HepG2 (cell line): Measurements from ENCODE around the gene AUTS2. TPM values are rescaled to one million over a fixed set of nuclear protein-coding genes. Genes with fewer than 3 reads are reported as not detected.
A peak's percentile ranks its signal among the peaks of the same experiment; 100 is the strongest.

Experiments
- AGO2 ChIP-seq: fragments of 200-400 bp; formaldehyde crosslinking; optimal IDR thresholded peaks from 2 replicates; pipeline ENCODE3; 2017; ENCODE audit warnings: mild to moderate bottlenecking, low read depth, low read length, moderate library complexity
- RCOR2 ChIP-seq: IDR thresholded peaks from 2 replicates; pipeline ENCODE4 v1.6.1; 2016; ENCODE audit warnings: missing biosample characterization, missing genetic modification reagents
- RELA ChIP-seq: sonication (generic); formaldehyde crosslinking; IDR thresholded peaks from 2 replicates; pipeline ENCODE4 v1.4.0; 2020; ENCODE audit warnings: missing genetic modification reagents
- SALL1 ChIP-seq: sonication (generic); formaldehyde crosslinking; IDR thresholded peaks from 2 replicates; pipeline ENCODE4 v1.8.0; 2022; ENCODE audit warnings: mild to moderate bottlenecking, missing genetic modification reagents
- SNAPC5 ChIP-seq: sonication (generic); formaldehyde crosslinking; IDR thresholded peaks from 2 replicates; pipeline ENCODE4 v1.8.1; 2023; ENCODE audit warnings: mild to moderate bottlenecking, missing genetic modification reagents, borderline replicate concordance
- SP5 ChIP-seq: IDR thresholded peaks from 2 replicates; pipeline ENCODE4 v1.6.1; 2016; ENCODE audit warnings: low read depth, borderline replicate concordance
- STAT5B ChIP-seq: sonication (generic); formaldehyde crosslinking; IDR thresholded peaks from 2 replicates; pipeline ENCODE4 v1.4.0; 2020; ENCODE audit warnings: missing genetic modification reagents
- ZFAT ChIP-seq: sonication (generic); formaldehyde crosslinking; conservative IDR thresholded peaks from 2 replicates; pipeline ENCODE4 v1.8.1; 2023; ENCODE audit warnings: missing genetic modification reagents, inconsistent platforms
- ZKSCAN8 ChIP-seq: IDR thresholded peaks from 2 replicates; pipeline ENCODE4 v1.6.1; 2016; ENCODE audit warnings: borderline replicate concordance, missing genetic modification reagents, missing compliant biosample characterization
- ZNF232 ChIP-seq: sonication (generic); formaldehyde crosslinking; IDR thresholded peaks from 2 replicates; pipeline ENCODE4 v1.4.0; 2020; ENCODE audit warnings: missing genetic modification reagents, borderline replicate concordance
- ZNF780A ChIP-seq: sonication (generic); formaldehyde crosslinking; IDR thresholded peaks from 2 replicates; pipeline ENCODE4 v1.8.0; 2022; ENCODE audit warnings: mild to moderate bottlenecking, missing genetic modification reagents, moderate library complexity
- polyA plus RNA-seq, 8 experiments: library from polyadenylated mRNA; depleted of rRNA in 3 of 8; stranded (reverse) in 7 of 8; unstranded in 1 of 8; fragments of >200 nt; fragmentation: Illumina TruSeq in 4 of 8; extraction: Trizol in 4 of 8; gene quantifications; 2 replicates each; pipeline versions ENCODE4 v1.2.1 to v1.2.3, GENCODE V29; 2011 to 2016; ENCODE audit warnings: low read depth in 4 of 8, missing spikeins in 1 of 8, mixed read lengths in 1 of 8; ENCODE audit not compliant: insufficient read depth in 1 of 8
- total RNA-seq, 5 experiments: library from RNA; depleted of rRNA; stranded (reverse); fragments of >200 nt; fragmentation: Illumina TruSeq; extraction: Trizol; gene quantifications; 2 replicates each; pipeline ENCODE4 v1.2.3, GENCODE V29; 2016; ENCODE audit warnings: low read depth in 1 of 5
- TF ChIP-seq, protein P1 (sequence below): sonication (generic); formaldehyde crosslinking; IDR thresholded peaks from 2 replicates; pipeline ENCODE4 v1.5.0; 2020; ENCODE audit warnings: mild to moderate bottlenecking, missing genetic modification reagents
- TF ChIP-seq, protein P2 (sequence below): IDR thresholded peaks from 2 replicates; pipeline ENCODE4 v1.6.1; 2016; ENCODE audit warnings: low read depth
- TF ChIP-seq, protein P3 (sequence below): sonication (generic); formaldehyde crosslinking; IDR thresholded peaks from 2 replicates; pipeline ENCODE4 v1.5.0; 2020; ENCODE audit warnings: mild to moderate bottlenecking, missing genetic modification reagents, borderline replicate concordance

AUTS2 gene
- total and polyA plus RNA-seq, 2 of the 13 experiments (the other 11 are each of a cell fraction or from before 2014, with no cell fraction given) = 0.38 TPM; not detected in 1

GRCh38 chr7:70830426-70830825, 1232.2 kb downstream of the AUTS2 start (continued):
- no peak for TF ChIP-seq ZKSCAN8 (CRISPR knock-in tag)
- no peak for TF ChIP-seq ZFAT (CRISPR knock-in tag)
- 0 out of 2 replicates have a peak, but pooled peaks have one; percentile 32 for TF ChIP-seq RCOR2 (CRISPR knock-in tag)
- peak; percentile 30; the same call in 1 of the 2 replicates for TF ChIP-seq SP5 (CRISPR knock-in tag)
- TF ChIP-seq, protein P1, sequence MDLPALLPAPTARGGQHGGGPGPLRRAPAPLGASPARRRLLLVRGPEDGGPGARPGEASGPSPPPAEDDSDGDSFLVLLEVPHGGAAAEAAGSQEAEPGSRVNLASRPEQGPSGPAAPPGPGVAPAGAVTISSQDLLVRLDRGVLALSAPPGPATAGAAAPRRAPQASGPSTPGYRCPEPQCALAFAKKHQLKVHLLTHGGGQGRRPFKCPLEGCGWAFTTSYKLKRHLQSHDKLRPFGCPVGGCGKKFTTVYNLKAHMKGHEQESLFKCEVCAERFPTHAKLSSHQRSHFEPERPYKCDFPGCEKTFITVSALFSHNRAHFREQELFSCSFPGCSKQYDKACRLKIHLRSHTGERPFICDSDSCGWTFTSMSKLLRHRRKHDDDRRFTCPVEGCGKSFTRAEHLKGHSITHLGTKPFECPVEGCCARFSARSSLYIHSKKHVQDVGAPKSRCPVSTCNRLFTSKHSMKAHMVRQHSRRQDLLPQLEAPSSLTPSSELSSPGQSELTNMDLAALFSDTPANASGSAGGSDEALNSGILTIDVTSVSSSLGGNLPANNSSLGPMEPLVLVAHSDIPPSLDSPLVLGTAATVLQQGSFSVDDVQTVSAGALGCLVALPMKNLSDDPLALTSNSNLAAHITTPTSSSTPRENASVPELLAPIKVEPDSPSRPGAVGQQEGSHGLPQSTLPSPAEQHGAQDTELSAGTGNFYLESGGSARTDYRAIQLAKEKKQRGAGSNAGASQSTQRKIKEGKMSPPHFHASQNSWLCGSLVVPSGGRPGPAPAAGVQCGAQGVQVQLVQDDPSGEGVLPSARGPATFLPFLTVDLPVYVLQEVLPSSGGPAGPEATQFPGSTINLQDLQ (CRISPR knock-in tag) = no peak
- no peak for TF ChIP-seq AGO2
- TF ChIP-seq, protein P2, sequence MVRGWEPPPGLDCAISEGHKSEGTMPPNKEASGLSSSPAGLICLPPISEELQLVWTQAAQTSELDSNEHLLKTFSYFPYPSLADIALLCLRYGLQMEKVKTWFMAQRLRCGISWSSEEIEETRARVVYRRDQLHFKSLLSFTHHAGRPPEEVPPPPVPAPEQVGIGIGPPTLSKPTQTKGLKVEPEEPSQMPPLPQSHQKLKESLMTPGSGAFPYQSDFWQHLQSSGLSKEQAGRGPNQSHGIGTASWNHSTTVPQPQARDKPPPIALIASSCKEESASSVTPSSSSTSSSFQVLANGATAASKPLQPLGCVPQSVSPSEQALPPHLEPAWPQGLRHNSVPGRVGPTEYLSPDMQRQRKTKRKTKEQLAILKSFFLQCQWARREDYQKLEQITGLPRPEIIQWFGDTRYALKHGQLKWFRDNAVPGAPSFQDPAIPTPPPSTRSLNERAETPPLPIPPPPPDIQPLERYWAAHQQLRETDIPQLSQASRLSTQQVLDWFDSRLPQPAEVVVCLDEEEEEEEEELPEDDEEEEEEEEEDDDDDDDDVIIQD = no peak
- no peak for TF ChIP-seq SNAPC5 (CRISPR knock-in tag)
- no peak for TF ChIP-seq STAT5B (CRISPR knock-in tag)
- TF ChIP-seq ZNF232 = no peak
- TF ChIP-seq RELA (CRISPR knock-in tag) = no peak
- no peak for TF ChIP-seq ZNF780A (CRISPR knock-in tag)
- TF ChIP-seq SALL1 (CRISPR knock-in tag) = peak; percentile 72
- TF ChIP-seq, protein P3, sequence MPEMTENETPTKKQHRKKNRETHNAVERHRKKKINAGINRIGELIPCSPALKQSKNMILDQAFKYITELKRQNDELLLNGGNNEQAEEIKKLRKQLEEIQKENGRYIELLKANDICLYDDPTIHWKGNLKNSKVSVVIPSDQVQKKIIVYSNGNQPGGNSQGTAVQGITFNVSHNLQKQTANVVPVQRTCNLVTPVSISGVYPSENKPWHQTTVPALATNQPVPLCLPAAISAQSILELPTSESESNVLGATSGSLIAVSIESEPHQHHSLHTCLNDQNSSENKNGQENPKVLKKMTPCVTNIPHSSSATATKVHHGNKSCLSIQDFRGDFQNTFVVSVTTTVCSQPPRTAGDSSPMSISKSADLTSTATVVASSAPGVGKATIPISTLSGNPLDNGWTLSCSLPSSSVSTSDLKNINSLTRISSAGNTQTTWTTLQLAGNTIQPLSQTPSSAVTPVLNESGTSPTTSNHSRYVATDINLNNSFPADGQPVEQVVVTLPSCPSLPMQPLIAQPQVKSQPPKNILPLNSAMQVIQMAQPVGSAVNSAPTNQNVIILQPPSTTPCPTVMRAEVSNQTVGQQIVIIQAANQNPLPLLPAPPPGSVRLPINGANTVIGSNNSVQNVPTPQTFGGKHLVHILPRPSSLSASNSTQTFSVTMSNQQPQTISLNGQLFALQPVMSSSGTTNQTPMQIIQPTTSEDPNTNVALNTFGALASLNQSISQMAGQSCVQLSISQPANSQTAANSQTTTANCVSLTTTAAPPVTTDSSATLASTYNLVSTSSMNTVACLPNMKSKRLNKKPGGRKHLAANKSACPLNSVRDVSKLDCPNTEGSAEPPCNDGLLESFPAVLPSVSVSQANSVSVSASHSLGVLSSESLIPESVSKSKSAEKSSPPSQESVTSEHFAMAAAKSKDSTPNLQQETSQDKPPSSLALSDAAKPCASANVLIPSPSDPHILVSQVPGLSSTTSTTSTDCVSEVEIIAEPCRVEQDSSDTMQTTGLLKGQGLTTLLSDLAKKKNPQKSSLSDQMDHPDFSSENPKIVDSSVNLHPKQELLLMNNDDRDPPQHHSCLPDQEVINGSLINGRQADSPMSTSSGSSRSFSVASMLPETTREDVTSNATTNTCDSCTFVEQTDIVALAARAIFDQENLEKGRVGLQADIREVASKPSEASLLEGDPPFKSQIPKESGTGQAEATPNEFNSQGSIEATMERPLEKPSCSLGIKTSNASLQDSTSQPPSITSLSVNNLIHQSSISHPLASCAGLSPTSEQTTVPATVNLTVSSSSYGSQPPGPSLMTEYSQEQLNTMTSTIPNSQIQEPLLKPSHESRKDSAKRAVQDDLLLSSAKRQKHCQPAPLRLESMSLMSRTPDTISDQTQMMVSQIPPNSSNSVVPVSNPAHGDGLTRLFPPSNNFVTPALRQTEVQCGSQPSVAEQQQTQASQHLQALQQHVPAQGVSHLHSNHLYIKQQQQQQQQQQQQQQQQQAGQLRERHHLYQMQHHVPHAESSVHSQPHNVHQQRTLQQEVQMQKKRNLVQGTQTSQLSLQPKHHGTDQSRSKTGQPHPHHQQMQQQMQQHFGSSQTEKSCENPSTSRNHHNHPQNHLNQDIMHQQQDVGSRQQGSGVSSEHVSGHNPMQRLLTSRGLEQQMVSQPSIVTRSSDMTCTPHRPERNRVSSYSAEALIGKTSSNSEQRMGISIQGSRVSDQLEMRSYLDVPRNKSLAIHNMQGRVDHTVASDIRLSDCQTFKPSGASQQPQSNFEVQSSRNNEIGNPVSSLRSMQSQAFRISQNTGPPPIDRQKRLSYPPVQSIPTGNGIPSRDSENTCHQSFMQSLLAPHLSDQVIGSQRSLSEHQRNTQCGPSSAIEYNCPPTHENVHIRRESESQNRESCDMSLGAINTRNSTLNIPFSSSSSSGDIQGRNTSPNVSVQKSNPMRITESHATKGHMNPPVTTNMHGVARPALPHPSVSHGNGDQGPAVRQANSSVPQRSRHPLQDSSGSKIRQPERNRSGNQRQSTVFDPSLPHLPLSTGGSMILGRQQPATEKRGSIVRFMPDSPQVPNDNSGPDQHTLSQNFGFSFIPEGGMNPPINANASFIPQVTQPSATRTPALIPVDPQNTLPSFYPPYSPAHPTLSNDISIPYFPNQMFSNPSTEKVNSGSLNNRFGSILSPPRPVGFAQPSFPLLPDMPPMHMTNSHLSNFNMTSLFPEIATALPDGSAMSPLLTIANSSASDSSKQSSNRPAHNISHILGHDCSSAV (CRISPR knock-in tag) = no peak
